ENCODE results near the gene FYN. TPM values are rescaled to one million over a fixed set of nuclear protein-coding genes. Genes with fewer than 3 reads are reported as not detected.

FYN gene
- total RNA-seq, 1 donor from 2014 or later, result 130 TPM

GRCh38 chr6:111707773-111708172 is 165.5 kb downstream of the FYN start:
- H3K4me1 ChIP-seq, result peaks cover 34% of the 10 kb centered on the region
- TF ChIP-seq POLR2A (IDR thresholded peaks at IDR 0.05), result no peak
- TF ChIP-seq, protein P1, sequence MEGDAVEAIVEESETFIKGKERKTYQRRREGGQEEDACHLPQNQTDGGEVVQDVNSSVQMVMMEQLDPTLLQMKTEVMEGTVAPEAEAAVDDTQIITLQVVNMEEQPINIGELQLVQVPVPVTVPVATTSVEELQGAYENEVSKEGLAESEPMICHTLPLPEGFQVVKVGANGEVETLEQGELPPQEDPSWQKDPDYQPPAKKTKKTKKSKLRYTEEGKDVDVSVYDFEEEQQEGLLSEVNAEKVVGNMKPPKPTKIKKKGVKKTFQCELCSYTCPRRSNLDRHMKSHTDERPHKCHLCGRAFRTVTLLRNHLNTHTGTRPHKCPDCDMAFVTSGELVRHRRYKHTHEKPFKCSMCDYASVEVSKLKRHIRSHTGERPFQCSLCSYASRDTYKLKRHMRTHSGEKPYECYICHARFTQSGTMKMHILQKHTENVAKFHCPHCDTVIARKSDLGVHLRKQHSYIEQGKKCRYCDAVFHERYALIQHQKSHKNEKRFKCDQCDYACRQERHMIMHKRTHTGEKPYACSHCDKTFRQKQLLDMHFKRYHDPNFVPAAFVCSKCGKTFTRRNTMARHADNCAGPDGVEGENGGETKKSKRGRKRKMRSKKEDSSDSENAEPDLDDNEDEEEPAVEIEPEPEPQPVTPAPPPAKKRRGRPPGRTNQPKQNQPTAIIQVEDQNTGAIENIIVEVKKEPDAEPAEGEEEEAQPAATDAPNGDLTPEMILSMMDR (IDR thresholded peaks at IDR 0.05), result no peak
- TF ChIP-seq POLR2AphosphoS5 (IDR thresholded peaks at IDR 0.05; ENCODE audit: insufficient read depth in 1 of 2, low read depth in 1 of 2), result no peak
- no peak for DNase-seq (ENCODE audit: extremely low spot score in 2 of 2)
- H3K27ac ChIP-seq, result no peak overlapping the region
- no peaks in the 10 kb centered on the region for H3K9me3 ChIP-seq
- intact Hi-C loops (cut with DNase I), result loop anchor here (5.0 kb wide), 1 partner anchor 335 kb away; no protein-coding TSS in a partner anchor
- H3K27me3 ChIP-seq, result no peaks in the 10 kb centered on the region
- H3K4me3 ChIP-seq, result no peak overlapping the region
- peaks cover 0 to 10% of the 10 kb centered on the region in 2 donors for H3K36me3 ChIP-seq

DNA sequence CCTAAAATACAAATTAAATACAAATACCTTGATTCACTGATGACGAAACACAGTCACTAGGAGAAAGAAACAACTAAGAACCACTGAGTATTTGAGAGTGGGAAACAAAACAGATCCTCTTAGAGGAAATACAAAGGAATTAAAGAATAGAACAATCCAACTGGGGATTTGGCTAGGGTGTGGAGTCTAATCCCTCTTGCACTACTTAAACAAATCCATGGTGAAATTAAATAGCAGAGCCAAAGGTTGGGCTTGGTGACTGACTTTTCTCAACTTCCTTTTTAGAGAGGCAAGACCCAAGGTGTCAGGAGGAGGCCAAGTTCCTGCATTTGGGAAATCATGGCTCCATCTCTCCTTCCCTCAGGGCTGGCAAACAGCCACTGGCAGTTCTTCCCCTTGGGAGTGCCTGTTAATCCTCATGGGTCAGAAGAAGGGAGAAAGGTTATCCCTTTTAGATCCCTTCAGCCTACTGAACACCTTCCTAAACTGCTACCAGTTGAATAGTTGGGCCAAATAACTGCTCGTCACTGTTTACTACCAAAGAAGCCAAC is 166.3 kb downstream of the FYN start:
- H3K27ac ChIP-seq, result no peak overlapping the region
- TF ChIP-seq POLR2AphosphoS5 (IDR thresholded peaks at IDR 0.05; ENCODE audit: insufficient read depth in 1 of 2, low read depth in 1 of 2) (no peak), POLR2A (IDR thresholded peaks at IDR 0.05) (no peak)
- TF ChIP-seq, protein P1 (IDR thresholded peaks at IDR 0.05), result no peak
- no peaks in the 10 kb centered on the region for H3K9me3 ChIP-seq
- H3K4me1 ChIP-seq, result peaks cover 31% of the 10 kb centered on the region
- DNase-seq (ENCODE audit: extremely low spot score in 2 of 2), result peak in 1 of 2 donors; percentile 83
- H3K36me3 ChIP-seq, result peaks cover 0 to 10% of the 10 kb centered on the region in 2 donors
- intact Hi-C loops (cut with DNase I), result loop anchor here (5.0 kb wide), 1 partner anchor 335 kb away; no protein-coding TSS in a partner anchor
- no peak overlapping the region for H3K4me3 ChIP-seq
- no peaks in the 10 kb centered on the region for H3K27me3 ChIP-seq

GRCh38 chr6:111703723-111704122 is 169.5 kb downstream of the FYN start:
- H3K4me3 ChIP-seq, result no peak overlapping the region
- no peaks in the 10 kb centered on the region for H3K27me3 ChIP-seq
- peaks cover 11% of the 10 kb centered on the region for H3K4me1 ChIP-seq
- TF ChIP-seq POLR2AphosphoS5 (IDR thresholded peaks at IDR 0.05; ENCODE audit: insufficient read depth in 1 of 2, low read depth in 1 of 2) (no peak), POLR2A (IDR thresholded peaks at IDR 0.05) (no peak)
- TF ChIP-seq, protein P1 (IDR thresholded peaks at IDR 0.05), result no peak
- intact Hi-C loops (cut with DNase I), result no loop called here
- peak in 1 of 2 donors; percentile 27 for DNase-seq (ENCODE audit: extremely low spot score in 2 of 2)
- H3K36me3 ChIP-seq, result peaks cover 0 to 10% of the 10 kb centered on the region in 2 donors
- H3K9me3 ChIP-seq, result no peaks in the 10 kb centered on the region
- H3K27ac ChIP-seq, result no peak overlapping the region

GRCh38 chr6:111702268-111702667 is 171.0 kb downstream of the FYN start:
- H3K36me3 ChIP-seq, result peaks cover 0 to 10% of the 10 kb centered on the region in 2 donors
- H3K4me1 ChIP-seq, result peaks cover 6% of the 10 kb centered on the region
- H3K4me3 ChIP-seq, result no peak overlapping the region
- peak in 1 of 2 donors; percentile 10 for DNase-seq (ENCODE audit: extremely low spot score in 2 of 2)
- H3K27me3 ChIP-seq, result no peaks in the 10 kb centered on the region
- H3K9me3 ChIP-seq, result no peaks in the 10 kb centered on the region
- intact Hi-C loops (cut with DNase I), result no loop called here
- TF ChIP-seq, protein P1 (IDR thresholded peaks at IDR 0.05), result no peak
- TF ChIP-seq POLR2A (IDR thresholded peaks at IDR 0.05), result no peak
- H3K27ac ChIP-seq, result no peak overlapping the region

GRCh38 chr6:111701146-111701545 is 172.1 kb downstream of the FYN start:
- H3K36me3 ChIP-seq, result peaks cover 0 to 16% of the 10 kb centered on the region in 2 donors
- intact Hi-C loops (cut with DNase I), result no loop called here
- peak in 1 of 2 donors; percentile 11 for DNase-seq (ENCODE audit: extremely low spot score in 2 of 2)
- no peak overlapping the region for H3K27ac ChIP-seq
- H3K4me1 ChIP-seq, result no peaks in the 10 kb centered on the region
- TF ChIP-seq POLR2A (IDR thresholded peaks at IDR 0.05) (no peak), POLR2AphosphoS5 (IDR thresholded peaks at IDR 0.05; ENCODE audit: insufficient read depth in 1 of 2, low read depth in 1 of 2) (no peak)
- TF ChIP-seq, protein P1 (IDR thresholded peaks at IDR 0.05), result no peak
- no peaks in the 10 kb centered on the region for H3K9me3 ChIP-seq
- no peaks in the 10 kb centered on the region for H3K27me3 ChIP-seq
- H3K4me3 ChIP-seq, result no peak overlapping the region

Data from vagina (tissue), 2 donors.